H1 (cell line): ENCODE results near the gene ZNF652. TPM values are rescaled to one million over a fixed set of nuclear protein-coding genes. Genes with fewer than 3 reads are reported as not detected.

Experiments used
- CTCF ChIA-PET: fragments of 300-600 bp; sonication (Branson Sonifier 250); formaldehyde crosslinking; loops from one replicate; lab custom pipeline; 2021; ENCODE audit not compliant: partially characterized antibody; lab: Charles Lee
- POLR2A ChIA-PET: fragments of 300-600 bp; sonication (Branson Sonifier 250); formaldehyde crosslinking; loops from one replicate; lab custom pipeline; 2021; ENCODE audit warnings: inconsistent platforms; ENCODE audit not compliant: partially characterized antibody; lab: Charles Lee
- DNase-seq, 2 experiments: peaks; one replicate each; pipeline versions ENCODE4 v3.0.0 to v3.0.0-alpha.2; 2010 to 2022; ENCODE audit warnings: low spot score in 2 of 2, low read depth in 1 of 2, mixed read lengths in 1 of 2
- FAIRE-seq: peaks from 2 replicates; lab custom pipeline; 2011; peaks lifted over from hg19 to GRCh38; lab: Jason Lieb, UNC
- H2AFZ ChIP-seq: 2 replicates; pipeline ENCODE4 v1.8.1; 2012; ENCODE audit warnings: low read length, inconsistent platforms
- H2AK5ac ChIP-seq: 2 replicates; pipeline ENCODE4 v1.6.1; 2013; ENCODE audit warnings: low read depth, low read length
- H2BK120ac ChIP-seq: replicated peaks from 2 replicates; pipeline ENCODE3; 2013; ENCODE audit warnings: low read depth, low read length, inconsistent platforms
- H2BK12ac ChIP-seq: 2 replicates; pipeline ENCODE4 v1.6.1; 2013; ENCODE audit warnings: low read depth, low read length
- H2BK15ac ChIP-seq: 2 replicates; pipeline ENCODE4 v1.6.1; 2013; ENCODE audit warnings: low read length
- H2BK20ac ChIP-seq: 2 replicates; pipeline ENCODE4 v1.6.1; 2013; ENCODE audit warnings: low read length
- H2BK5ac ChIP-seq: 2 replicates; pipeline ENCODE4 v1.6.1; 2013; ENCODE audit warnings: low read depth, low read length
- H3K14ac ChIP-seq: 2 replicates; pipeline ENCODE4 v1.6.1; 2013; ENCODE audit warnings: inconsistent platforms; ENCODE audit not compliant: insufficient read length
- H3K18ac ChIP-seq: 2 replicates; pipeline ENCODE4 v1.6.1; 2013; ENCODE audit warnings: low read length; ENCODE audit errors: extremely low read depth
- H3K23ac ChIP-seq: 2 replicates; pipeline ENCODE4 v1.6.1; 2013; ENCODE audit warnings: inconsistent platforms; ENCODE audit not compliant: insufficient read length
- H3K23me2 ChIP-seq: 2 replicates; pipeline ENCODE4 v1.6.1; 2013; ENCODE audit warnings: low read depth, low read length
- H3K27ac ChIP-seq: 2 replicates; pipeline ENCODE4 v1.6.1; 2011; ENCODE audit warnings: low read depth, low read length, inconsistent platforms
- H3K27me3 ChIP-seq, 4 experiments: replicated peaks in 1 of 4; 1 replicate in 1 of 4; 2 replicates in 3 of 4; pipeline versions ENCODE4 v1.6.1 to v1.8.1; 2011 to 2013; ENCODE audit warnings: low read length in 3 of 4, mild to moderate bottlenecking in 3 of 4, inconsistent platforms in 2 of 4, mixed read lengths in 2 of 4, moderate library complexity in 1 of 4; ENCODE audit not compliant: control insufficient read depth in 3 of 4, insufficient read depth in 3 of 4; ENCODE audit errors: extremely low read depth in 1 of 4
- H3K36me3 ChIP-seq, 4 experiments: 2 replicates each; pipeline versions ENCODE4 v1.6.1 to v1.8.1; 2011 to 2013; ENCODE audit warnings: mild to moderate bottlenecking in 4 of 4, low read length in 3 of 4, moderate library complexity in 2 of 4, control low read depth in 1 of 4, inconsistent platforms in 1 of 4; ENCODE audit not compliant: insufficient read depth in 4 of 4, control insufficient read depth in 2 of 4
- H3K4ac ChIP-seq: replicated peaks from 2 replicates; pipeline ENCODE3; 2013; ENCODE audit warnings: low read length, low read depth, mixed read lengths, inconsistent platforms; ENCODE audit not compliant: insufficient read length
- H3K4me1 ChIP-seq, 4 experiments: replicated peaks in 1 of 4; 1 replicate in 1 of 4; 2 replicates in 3 of 4; pipeline versions ENCODE4 v1.6.1 to v1.8.1; 2011 to 2013; ENCODE audit warnings: low read length in 3 of 4, inconsistent platforms in 2 of 4, mixed read lengths in 1 of 4; ENCODE audit not compliant: insufficient read depth in 4 of 4, control insufficient read depth in 3 of 4
- H3K4me2 ChIP-seq, 2 experiments: 2 replicates each; pipeline versions ENCODE4 v1.6.1 to v1.8.1; 2011 to 2013; ENCODE audit warnings: low read depth in 2 of 2, low read length in 2 of 2, control low read depth in 1 of 2, inconsistent platforms in 1 of 2, mild to moderate bottlenecking in 1 of 2; ENCODE audit not compliant: insufficient read depth in 1 of 2
- H3K4me3 ChIP-seq, 4 experiments: fragments of 200-600, 300-600 bp in 1 of 4; sonication (generic), shearing (Covaris generic), sonication (Bioruptor Twin) in 1 of 4; 2 replicates each; pipeline versions ENCODE4 v1.5.1 to v1.8.1; 2011 to 2016; ENCODE audit warnings: low read length in 4 of 4, low read depth in 3 of 4, control low read depth in 2 of 4, inconsistent platforms in 2 of 4, mild to moderate bottlenecking in 2 of 4, mixed read lengths in 1 of 4, moderate library complexity in 1 of 4; ENCODE audit not compliant: insufficient read depth in 2 of 4; ENCODE audit errors: extremely low read depth in 1 of 4
- H3K56ac ChIP-seq: replicated peaks from 2 replicates; pipeline ENCODE3; 2013; ENCODE audit warnings: low read depth, mild to moderate bottlenecking, mixed read lengths, low read length, inconsistent platforms; ENCODE audit not compliant: insufficient read length
- H3K79me1 ChIP-seq: 2 replicates; pipeline ENCODE4 v1.6.1; 2013; ENCODE audit warnings: low read depth, low read length, control low read depth
- H3K79me2 ChIP-seq, 2 experiments: 2 replicates each; pipeline versions ENCODE4 v1.6.1 to v1.8.1; 2012 to 2013; ENCODE audit warnings: low read length in 2 of 2, mild to moderate bottlenecking in 2 of 2, inconsistent platforms in 1 of 2; ENCODE audit not compliant: insufficient read depth in 2 of 2, control insufficient read depth in 1 of 2
- H3K9ac ChIP-seq, 4 experiments: replicated peaks in 1 of 4; 1 replicate in 1 of 4; 2 replicates in 3 of 4; pipeline versions ENCODE4 v1.6.1 to v1.8.1; 2011 to 2013; ENCODE audit warnings: low read depth in 3 of 4, low read length in 3 of 4, control low read depth in 2 of 4, mild to moderate bottlenecking in 2 of 4, moderate library complexity in 2 of 4, inconsistent platforms in 1 of 4; ENCODE audit errors: extremely low read depth in 1 of 4
- H3K9me3 ChIP-seq, 2 experiments: 2 replicates each; pipeline versions ENCODE4 v1.6.1 to v1.8.1; 2012 to 2013; ENCODE audit warnings: mild to moderate bottlenecking in 2 of 2, moderate library complexity in 2 of 2, control low read depth in 1 of 2, inconsistent platforms in 1 of 2, low read depth in 1 of 2, low read length in 1 of 2, mixed read lengths in 1 of 2; ENCODE audit not compliant: insufficient read depth in 2 of 2
- H4K20me1 ChIP-seq, 2 experiments: replicated peaks in 1 of 2; 2 replicates each; pipeline versions ENCODE3 to v1.8.1; 2011 to 2013; ENCODE audit warnings: inconsistent platforms in 2 of 2, low read length in 2 of 2, mild to moderate bottlenecking in 1 of 2; ENCODE audit not compliant: insufficient read depth in 2 of 2, control insufficient read depth in 1 of 2
- H4K5ac ChIP-seq: 2 replicates; pipeline ENCODE4 v1.6.1; 2013; ENCODE audit warnings: low read length, low read depth, mixed read lengths, inconsistent platforms; ENCODE audit not compliant: insufficient read length
- H4K8ac ChIP-seq: 2 replicates; pipeline ENCODE4 v1.8.0; 2013; ENCODE audit warnings: mild to moderate bottlenecking, moderate library complexity, low read length, inconsistent platforms; ENCODE audit not compliant: insufficient read depth; ENCODE audit errors: extremely low read depth
- H4K91ac ChIP-seq: replicated peaks from 2 replicates; pipeline ENCODE3; 2013; ENCODE audit warnings: low read length, mixed read lengths, inconsistent platforms; ENCODE audit not compliant: insufficient read length
- KDM4A ChIP-seq: IDR thresholded peaks from one replicate; pipeline ENCODE4 v1.7.1; 2012; ENCODE audit warnings: low read depth, mild to moderate bottlenecking, moderate library complexity, low read length, inconsistent platforms; ENCODE audit not compliant: severe bottlenecking
- WGBS, 2 experiments: shearing (Covaris generic) in 1 of 2; methylation state at CpG; one replicate each; pipeline versions ENCODE4 v1.1.6 to v1.1.7; 2013 to 2015; ENCODE audit warnings: low lambda C conversion rate in 2 of 2, mixed read lengths in 2 of 2, inconsistent platforms in 1 of 2, low coverage in 1 of 2, missing lambda C conversion rate in 1 of 2; ENCODE audit not compliant: insufficient replicate concordance in 2 of 2, insufficient coverage in 1 of 2, insufficient read length in 1 of 2; ENCODE audit errors: extremely low coverage in 1 of 2, missing lambda C conversion rate in 1 of 2; 5-methylcytosine and 5-hydroxymethylcytosine counted together
- polyA plus RNA-seq, 7 experiments: library from polyadenylated mRNA; depleted of rRNA in 3 of 7; stranded (reverse) in 5 of 7; unstranded in 2 of 7; fragments of >200 nt in 5 of 7; fragments of 200-250 nt in 2 of 7; gene quantifications; 1 replicate in 5 of 7; 2 replicates in 1 of 7; 4 replicates in 1 of 7; pipeline versions ENCODE4 v1.2.1 to v1.2.3, GENCODE V29; 2011 to 2013; ENCODE audit warnings: missing spikeins in 2 of 7, mixed read lengths in 2 of 7
- total RNA-seq: library from RNA; stranded (reverse); fragmentation: NEBNext Ultra II Directional; extraction: Animal tissue kit (Norgen Biotek cat#: 25700); gene quantifications from 2 replicates; pipeline ENCODE4 v1.2.1, GENCODE V29; 2021

The ZNF652 gene
- total and polyA plus RNA-seq, 2 of the 8 experiments (the other 6 are each of a cell fraction or from before 2014, with no cell fraction given): 13.5 to 39.6 TPM

- POLR2A ChIA-PET: interaction anchor here (0.5 to 1.3 kb wide), 6 partner anchors 9 to 199 kb away, joined by 3 to 5 read pairs (median 4); partner anchors contain the start of gene PHB1
Measured at GRCh38 chr17:49399995-49400394, 37.9 kb upstream of the ZNF652 start.

More at GRCh38 chr17:49399995-49400394, 37.9 kb upstream of the ZNF652 start:
- Histone ChIP-seq H3K23me2 (0 out of 2 replicates have a peak, but pooled peaks cover 2% of the 10 kb centered on the region), H3K79me1 (no peaks in the 10 kb centered on the region), H3K4me1 (no peaks in the 10 kb centered on the region), H4K20me1 (peaks cover 0 to 3% of the 10 kb centered on the region in 2 experiments), H2BK15ac (no peak overlapping the region), H3K9me3 (no peaks in the 10 kb centered on the region), H2BK12ac (no peak overlapping the region), H3K18ac (no peak overlapping the region), H2AK5ac (no peak overlapping the region), H2AFZ (no peak overlapping the region), H2BK120ac (no peak overlapping the region), H4K91ac (no peak overlapping the region), H3K36me3 (peaks cover 7 to 21% (median 15%) of the 10 kb centered on the region in 4 experiments; a peak in 7 of 8 replicates), H4K8ac (no peak overlapping the region), H3K4ac (no peak overlapping the region), H2BK5ac (no peak overlapping the region), H3K56ac (no peak overlapping the region), H2BK20ac (no peak overlapping the region), H3K79me2 (no peaks in the 10 kb centered on the region), H4K5ac (no peak overlapping the region), H3K27me3 (no peaks in the 10 kb centered on the region), H3K14ac (no peak overlapping the region), H3K4me3 (no peak overlapping the region), H3K9ac (no peak overlapping the region), H3K4me2 (no peak overlapping the region), H3K23ac (no peak overlapping the region), H3K27ac (no peak overlapping the region)
- no peak for TF ChIP-seq KDM4A
- FAIRE-seq (no peak), DNase-seq (no peak)
- 85% methylated on average over 3 of the region's 3 CpGs; no CpG with 5 or more reads in 1 of the 2 experiments for WGBS, 2 experiments
- CTCF ChIA-PET: interaction anchor here (0.7 to 5.4 kb wide), 19 partner anchors 9 to 172 kb away, joined by 3 to 80 read pairs (median 4); no protein-coding TSS in a partner anchor
